PC-9 (cell line): ENCODE data around the gene ZNF609. TPM values are rescaled to one million over a fixed set of nuclear protein-coding genes. Genes with fewer than 3 reads are reported as not detected.

Experiments used
- BruUV-seq: library from RNA; stranded (reverse); fragments of 400-500 nt; replicated peaks from 2 replicates; lab custom pipeline; 2021; lab: Mats Ljungman, UMichigan
- CTCF ChIA-PET: fragments of 300-600 bp; sonication (Branson Sonifier 250); formaldehyde crosslinking; loops from one replicate; lab custom pipeline; 2022; ENCODE audit warnings: antibody characterized with exemption; lab: Charles Lee
- POLR2A ChIA-PET: fragments of 300-600 bp; sonication (Branson Sonifier 250); formaldehyde crosslinking; loops from one replicate; lab custom pipeline; 2022; ENCODE audit warnings: antibody characterized with exemption; ENCODE audit not compliant: unreplicated experiment; lab: Charles Lee
- DNase-seq, 2 experiments: peaks; one replicate each; pipeline versions ENCODE4 v3.0.0 to v3.0.0-alpha.2; 2015 to 2022; ENCODE audit warnings: mixed read lengths in 1 of 2
- H2AFZ ChIP-seq: fragments of 200-600 bp; sonication (generic); 2 replicates; pipeline ENCODE4 v1.8.1; 2017; ENCODE audit warnings: antibody characterized with exemption
- H3F3A ChIP-seq: fragments of 200-600 bp; sonication (generic); 2 replicates; pipeline ENCODE4 v1.8.1; 2017; ENCODE audit warnings: antibody characterized with exemption, mild to moderate bottlenecking, low read depth; ENCODE audit not compliant: insufficient read depth
- H3K27ac ChIP-seq: fragments of 200-600 bp; sonication (generic); 2 replicates; pipeline ENCODE4 v1.6.1; 2016; ENCODE audit warnings: mixed run types
- H3K27me3 ChIP-seq: fragments of 200-600 bp; sonication (generic); 2 replicates; pipeline ENCODE4 v1.6.1; 2016; ENCODE audit warnings: low read depth, mixed run types; ENCODE audit not compliant: insufficient read depth
- H3K36me3 ChIP-seq: fragments of 200-600 bp; sonication (generic); 2 replicates; pipeline ENCODE4 v1.6.1; 2016; ENCODE audit warnings: low read depth, mixed run types
- H3K4me1 ChIP-seq: fragments of 200-600 bp; sonication (generic); replicated peaks from 2 replicates; pipeline ENCODE4 v1.6.1; 2016; ENCODE audit warnings: mixed run types; ENCODE audit not compliant: insufficient read depth
- H3K4me2 ChIP-seq: fragments of 200-600 bp; sonication (generic); 2 replicates; pipeline ENCODE4 v1.6.1; 2017; ENCODE audit warnings: mixed run types
- H3K4me3 ChIP-seq: fragments of 200-600 bp; sonication (generic); 2 replicates; pipeline ENCODE4 v1.6.1; 2016; ENCODE audit warnings: mixed run types
- H3K79me2 ChIP-seq: fragments of 200-600 bp; sonication (generic); 2 replicates; pipeline ENCODE4 v1.6.1; 2017; ENCODE audit warnings: low read depth, mixed run types
- H3K9me2 ChIP-seq: fragments of 200-600 bp; sonication (generic); 2 replicates; pipeline ENCODE4 v1.8.1; 2017; ENCODE audit warnings: mild to moderate bottlenecking; ENCODE audit not compliant: insufficient read depth
- H3K9me3 ChIP-seq: fragments of 200-600 bp; sonication (generic); 2 replicates; pipeline ENCODE4 v1.8.1; 2016; ENCODE audit warnings: low read depth; ENCODE audit not compliant: insufficient read depth
- H4K20me1 ChIP-seq: fragments of 200-600 bp; sonication (generic); 2 replicates; pipeline ENCODE4 v1.8.1; 2017; ENCODE audit not compliant: insufficient read depth
- EZH2 ChIP-seq: fragments of 200-600 bp; sonication (generic); IDR thresholded peaks from 2 replicates; pipeline ENCODE4 v1.8.0; 2017; ENCODE audit warnings: antibody characterized with exemption, low read depth
- intact Hi-C: fragments of 100-400 bp; cut with micrococcal nuclease; formaldehyde crosslinking; loops from one replicate; pipeline ENCODE4 v1.10.0; 2022; ENCODE audit not compliant: unreplicated experiment
- total RNA-seq: library from RNA; stranded (reverse); gene quantifications from 2 replicates; pipeline ENCODE4 v1.2.3, GENCODE V29; 2021
- TF ChIP-seq, protein P1 (sequence below): fragments of 200-600 bp; sonication (generic); conservative IDR thresholded peaks from 2 replicates; pipeline ENCODE4 v1.6.1; 2017; ENCODE audit warnings: mixed run types, antibody characterized with exemption, mild to moderate bottlenecking, moderate library complexity

The ZNF609 gene
- total RNA-seq, 1 experiment from 2014 or later, result 38.6 TPM

DNA sequence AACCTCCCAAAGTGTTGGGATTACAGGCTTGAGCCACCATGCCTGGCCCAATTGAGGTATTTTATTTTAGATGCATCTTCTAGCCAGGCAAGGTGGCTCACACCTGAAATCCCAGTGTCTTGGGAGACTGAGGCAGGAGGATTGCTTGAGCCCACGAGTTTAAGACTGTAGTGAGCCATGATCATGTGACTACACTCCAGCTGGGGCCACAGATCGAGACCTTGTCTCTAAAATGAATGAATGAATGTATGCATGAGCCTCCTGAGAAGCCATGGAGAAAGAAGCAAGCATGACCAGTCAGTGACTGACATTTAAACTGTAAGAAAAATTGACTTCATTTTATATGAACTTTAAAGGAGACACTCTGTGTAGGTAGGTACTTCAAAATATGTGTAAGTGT is 105.7 kb downstream of the ZNF609 start:
- CTCF ChIA-PET, result no interaction called here
- H3K79me2 ChIP-seq, result peaks cover 15% of the 10 kb centered on the region
- intact Hi-C loops, result no loop called here

DNA sequence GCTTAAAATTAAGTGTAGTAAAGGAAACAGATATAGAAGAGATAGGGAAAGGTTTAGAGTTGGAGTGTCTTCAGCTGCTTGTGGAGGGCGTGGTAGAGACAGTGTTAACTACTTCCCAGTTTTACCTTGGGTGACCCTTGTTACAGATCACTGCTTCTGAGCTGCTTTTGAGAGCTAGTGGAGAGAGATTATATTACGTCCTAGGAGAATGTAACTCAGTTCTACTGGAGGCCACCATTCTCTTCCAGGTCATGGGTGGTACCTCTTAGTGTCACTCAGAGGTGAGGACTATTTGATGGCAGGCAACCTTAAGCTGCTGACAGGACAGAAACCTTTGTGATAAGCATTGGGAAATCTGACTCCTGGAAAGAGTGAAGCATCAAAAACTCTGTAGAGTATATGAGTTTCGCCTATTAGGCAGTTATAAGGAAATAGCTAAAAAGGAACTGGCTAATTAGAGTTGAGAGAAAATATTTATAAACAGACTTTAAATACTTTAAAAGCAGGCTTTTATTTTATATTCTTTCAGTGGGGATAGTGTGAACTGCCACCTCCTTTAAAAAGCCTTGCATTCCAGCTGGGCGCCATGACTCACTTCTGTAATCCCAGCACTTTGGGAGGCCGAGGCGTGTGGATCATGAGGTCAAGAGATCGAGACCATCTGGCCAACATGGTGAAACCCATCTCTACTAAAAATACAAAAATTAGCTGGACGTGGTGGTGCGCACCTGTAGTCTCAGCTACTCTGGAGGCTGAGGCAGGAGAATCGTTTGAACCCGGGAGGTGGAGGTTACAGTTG is 106.5 kb downstream of the ZNF609 start:
- ChIA-PET CTCF (no interaction called here), POLR2A (interaction anchor here (0.6 to 0.7 kb wide), 2 partner anchors 121 to 1522 kb away, joined by 3 to 10 read pairs; no protein-coding TSS in a partner anchor)
- Histone ChIP-seq H3K4me3 (no peak overlapping the region), H2AFZ (no peak overlapping the region), H4K20me1 (peaks cover 8% of the 10 kb centered on the region), H3K27me3 (no peaks in the 10 kb centered on the region), H3F3A (no peaks in the 10 kb centered on the region), H3K9me2 (no peaks in the 10 kb centered on the region), H3K4me1 (peaks cover 26% of the 10 kb centered on the region), H3K9me3 (no peaks in the 10 kb centered on the region), H3K4me2 (peak overlapping the region; percentile 23; the same call in 1 of the 2 replicates), H3K36me3 (no peaks in the 10 kb centered on the region), H3K27ac (0 out of 2 replicates have a peak overlapping the region, but pooled peaks have one; percentile 12), H3K79me2 (peaks cover 15% of the 10 kb centered on the region)
- BruUV-seq, result no TSS peak
- no peak for TF ChIP-seq EZH2
- TF ChIP-seq, protein P1, sequence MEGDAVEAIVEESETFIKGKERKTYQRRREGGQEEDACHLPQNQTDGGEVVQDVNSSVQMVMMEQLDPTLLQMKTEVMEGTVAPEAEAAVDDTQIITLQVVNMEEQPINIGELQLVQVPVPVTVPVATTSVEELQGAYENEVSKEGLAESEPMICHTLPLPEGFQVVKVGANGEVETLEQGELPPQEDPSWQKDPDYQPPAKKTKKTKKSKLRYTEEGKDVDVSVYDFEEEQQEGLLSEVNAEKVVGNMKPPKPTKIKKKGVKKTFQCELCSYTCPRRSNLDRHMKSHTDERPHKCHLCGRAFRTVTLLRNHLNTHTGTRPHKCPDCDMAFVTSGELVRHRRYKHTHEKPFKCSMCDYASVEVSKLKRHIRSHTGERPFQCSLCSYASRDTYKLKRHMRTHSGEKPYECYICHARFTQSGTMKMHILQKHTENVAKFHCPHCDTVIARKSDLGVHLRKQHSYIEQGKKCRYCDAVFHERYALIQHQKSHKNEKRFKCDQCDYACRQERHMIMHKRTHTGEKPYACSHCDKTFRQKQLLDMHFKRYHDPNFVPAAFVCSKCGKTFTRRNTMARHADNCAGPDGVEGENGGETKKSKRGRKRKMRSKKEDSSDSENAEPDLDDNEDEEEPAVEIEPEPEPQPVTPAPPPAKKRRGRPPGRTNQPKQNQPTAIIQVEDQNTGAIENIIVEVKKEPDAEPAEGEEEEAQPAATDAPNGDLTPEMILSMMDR, result no peak
- no peak for DNase-seq
- intact Hi-C loops, result no loop called here

More for the DNA sequence above, 105.7 kb downstream of the ZNF609 start:
- no peak for DNase-seq
- H3K9me3 ChIP-seq, result no peaks in the 10 kb centered on the region
- H2AFZ ChIP-seq, result no peak overlapping the region
- no peaks in the 10 kb centered on the region for H3K27me3 ChIP-seq
- no peaks in the 10 kb centered on the region for H3K9me2 ChIP-seq
- H3F3A ChIP-seq, result no peaks in the 10 kb centered on the region
- TF ChIP-seq EZH2, result no peak
- TF ChIP-seq, protein P1, result no peak
- H3K4me3 ChIP-seq, result no peak overlapping the region
- POLR2A ChIA-PET, result no interaction called here
- 0 out of 2 replicates have a peak overlapping the region, but pooled peaks have one; percentile 12 for H3K27ac ChIP-seq
- H3K36me3 ChIP-seq, result no peaks in the 10 kb centered on the region
- peak overlapping the region; percentile 23; the same call in 1 of the 2 replicates for H3K4me2 ChIP-seq
- H4K20me1 ChIP-seq, result peaks cover 8% of the 10 kb centered on the region
- peaks cover 22% of the 10 kb centered on the region for H3K4me1 ChIP-seq
- BruUV-seq, result no TSS peak

DNA sequence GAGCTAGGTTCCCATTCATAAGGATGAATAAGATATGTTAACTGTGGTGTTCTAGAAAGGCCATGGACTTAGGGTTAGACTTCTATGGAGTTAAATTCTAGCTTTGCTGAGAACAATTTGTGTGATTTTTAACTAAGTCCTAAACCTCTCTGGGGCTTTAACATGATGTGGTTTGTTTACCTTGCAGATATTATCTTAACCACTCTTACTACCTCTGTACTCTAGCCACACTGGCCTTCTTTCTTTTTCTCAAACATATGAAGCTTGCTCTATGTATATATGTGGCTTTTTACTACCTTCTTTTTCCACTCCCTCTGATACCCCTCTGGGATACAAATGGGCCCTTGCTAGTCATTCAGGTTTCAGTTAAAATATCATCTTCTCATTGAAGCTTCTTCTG is 108.4 kb downstream of the ZNF609 start:
- Histone ChIP-seq H3K36me3 (no peaks in the 10 kb centered on the region), H3F3A (peaks cover 7% of the 10 kb centered on the region), H3K4me2 (no peak overlapping the region), H3K9me3 (no peaks in the 10 kb centered on the region), H3K4me1 (peaks cover 29% of the 10 kb centered on the region), H2AFZ (no peak overlapping the region), H3K9me2 (no peaks in the 10 kb centered on the region), H3K79me2 (peaks cover 27% of the 10 kb centered on the region), H3K27me3 (no peaks in the 10 kb centered on the region), H3K27ac (no peak overlapping the region), H3K4me3 (no peak overlapping the region), H4K20me1 (peaks cover 17% of the 10 kb centered on the region)
- BruUV-seq, result no TSS peak
- POLR2A ChIA-PET, result no interaction called here
- no peak for TF ChIP-seq EZH2
- TF ChIP-seq, protein P1, result no peak
- intact Hi-C loops, result no loop called here
- CTCF ChIA-PET, result no interaction called here
- no peak for DNase-seq
